HepG2 (cell line): ENCODE results near the gene SNIP1. TPM values are rescaled to one million over a fixed set of nuclear protein-coding genes. Genes with fewer than 3 reads are reported as not detected.
A peak's percentile ranks its signal among the peaks of the same experiment; 100 is the strongest.

Experiments used
- ARNT ChIP-seq: fragments of 450-650 bp; IDR thresholded peaks from 2 replicates; pipeline ENCODE4 v1.6.1; 2017
- GMEB1 ChIP-seq: sonication (generic); formaldehyde crosslinking; IDR thresholded peaks from 2 replicates; pipeline ENCODE4 v1.5.1; 2020; ENCODE audit warnings: missing genetic modification reagents, mild to moderate bottlenecking, borderline replicate concordance
- HDAC1 ChIP-seq: sonication (generic); formaldehyde crosslinking; IDR thresholded peaks from 2 replicates; pipeline ENCODE4 v1.5.1; 2020; ENCODE audit warnings: mild to moderate bottlenecking, missing genetic modification reagents
- IRF1 ChIP-seq: sonication (generic); formaldehyde crosslinking; IDR thresholded peaks from 2 replicates; pipeline ENCODE4 v1.4.0; 2020; ENCODE audit warnings: low read depth, mild to moderate bottlenecking, missing genetic modification reagents
- KDM5A ChIP-seq: fragments of 200-600 bp; sonication (generic); IDR thresholded peaks from 2 replicates; pipeline ENCODE4 v1.7.0; 2018; ENCODE audit warnings: antibody characterized with exemption, mild to moderate bottlenecking, low read length, borderline replicate concordance
- KDM5B ChIP-seq: sonication (generic); formaldehyde crosslinking; IDR thresholded peaks from 2 replicates; pipeline ENCODE4 v1.4.0; 2020; ENCODE audit warnings: missing genetic modification reagents, mild to moderate bottlenecking, borderline replicate concordance
- NFRKB ChIP-seq: fragments of 450-650 bp; IDR thresholded peaks from 2 replicates; pipeline ENCODE4 v1.6.1; 2017
- NONO ChIP-seq, 2 experiments: fragments of 450-650 bp in 1 of 2; sonication (generic) in 1 of 2; formaldehyde crosslinking in 1 of 2; IDR thresholded peaks in 1 of 2; conservative IDR thresholded peaks in 1 of 2; 2 replicates each; pipeline versions ENCODE4 v1.6.1 to v1.8.0; 2017 to 2022; ENCODE audit warnings: mild to moderate bottlenecking in 1 of 2, missing genetic modification reagents in 1 of 2, moderate library complexity in 1 of 2
- ONECUT2 ChIP-seq: sonication (generic); formaldehyde crosslinking; IDR thresholded peaks from 2 replicates; pipeline ENCODE4 v1.4.0; 2020; ENCODE audit warnings: missing genetic modification reagents
- PATZ1 ChIP-seq: sonication (generic); formaldehyde crosslinking; IDR thresholded peaks from 2 replicates; pipeline ENCODE4 v1.4.0; 2020; ENCODE audit warnings: missing genetic modification reagents
- SATB2 ChIP-seq: sonication (generic); formaldehyde crosslinking; IDR thresholded peaks from 2 replicates; pipeline ENCODE4 v1.5.0; 2020; ENCODE audit warnings: missing genetic modification reagents
- SMARCE1 ChIP-seq: fragments of 450-650 bp; IDR thresholded peaks from 2 replicates; pipeline ENCODE4 v1.6.1; 2017; ENCODE audit warnings: borderline replicate concordance
- SNAPC2 ChIP-seq: sonication (generic); formaldehyde crosslinking; IDR thresholded peaks from 2 replicates; pipeline ENCODE4 v1.8.1; 2022; ENCODE audit warnings: mild to moderate bottlenecking, missing genetic modification reagents
- THRA ChIP-seq: sonication (generic); formaldehyde crosslinking; IDR thresholded peaks from 2 replicates; pipeline ENCODE4 v1.4.0; 2020; ENCODE audit warnings: missing genetic modification reagents, borderline replicate concordance
- ZBTB43 ChIP-seq: sonication (generic); formaldehyde crosslinking; conservative IDR thresholded peaks from 2 replicates; pipeline ENCODE4 v1.4.0; 2020; ENCODE audit warnings: missing genetic modification reagents
- ZBTB7B ChIP-seq: sonication (generic); formaldehyde crosslinking; IDR thresholded peaks from 2 replicates; pipeline ENCODE4 v1.4.0; 2020; ENCODE audit warnings: missing genetic modification reagents
- ZNF235 ChIP-seq: sonication (generic); formaldehyde crosslinking; IDR thresholded peaks from 2 replicates; pipeline ENCODE4 v1.8.1; 2023; ENCODE audit warnings: mild to moderate bottlenecking, missing genetic modification reagents, borderline replicate concordance
- ZSCAN29 ChIP-seq: sonication (generic); formaldehyde crosslinking; conservative IDR thresholded peaks from 2 replicates; pipeline ENCODE4 v1.4.0; 2020; ENCODE audit warnings: mild to moderate bottlenecking, missing genetic modification reagents
- ZSCAN31 ChIP-seq: sonication (generic); formaldehyde crosslinking; IDR thresholded peaks from 2 replicates; pipeline ENCODE4 v1.5.0; 2020; ENCODE audit warnings: low read depth, mild to moderate bottlenecking, missing genetic modification reagents
- polyA plus RNA-seq, 8 experiments: library from polyadenylated mRNA; depleted of rRNA in 3 of 8; stranded (reverse) in 7 of 8; unstranded in 1 of 8; fragments of >200 nt; fragmentation: Illumina TruSeq in 4 of 8; extraction: Trizol in 4 of 8; gene quantifications; 2 replicates each; pipeline versions ENCODE4 v1.2.1 to v1.2.3, GENCODE V29; 2011 to 2016; ENCODE audit warnings: low read depth in 4 of 8, missing spikeins in 1 of 8, mixed read lengths in 1 of 8; ENCODE audit not compliant: insufficient read depth in 1 of 8
- total RNA-seq, 5 experiments: library from RNA; depleted of rRNA; stranded (reverse); fragments of >200 nt; fragmentation: Illumina TruSeq; extraction: Trizol; gene quantifications; 2 replicates each; pipeline ENCODE4 v1.2.3, GENCODE V29; 2016; ENCODE audit warnings: low read depth in 1 of 5

Gene SNIP1
- total and polyA plus RNA-seq, 2 of the 13 experiments (the other 11 are each of a cell fraction or from before 2014, with no cell fraction given), result 5.5 to 11.2 TPM

GRCh38 chr1:37553927-37554808 is at the start of gene SNIP1 (continued):
- TF ChIP-seq ZBTB43 (CRISPR knock-in tag), result no peak
- TF ChIP-seq ARNT, result no peak
- 0 out of 2 replicates have a peak, but pooled peaks have one; percentile 63 for TF ChIP-seq ZNF235 (CRISPR knock-in tag)
- no peak for TF ChIP-seq ZSCAN31 (CRISPR knock-in tag)
- TF ChIP-seq PATZ1 (CRISPR knock-in tag), result no peak
- no peak for TF ChIP-seq ZSCAN29 (CRISPR knock-in tag)
- 0 out of 2 replicates have a peak, but pooled peaks have one; percentile 53 for TF ChIP-seq SATB2 (CRISPR knock-in tag)
- no peak for TF ChIP-seq IRF1
- no peak for TF ChIP-seq SNAPC2 (CRISPR knock-in tag)
- TF ChIP-seq NFRKB, result no peak
- TF ChIP-seq ZBTB7B (CRISPR knock-in tag), result no peak
- TF ChIP-seq ONECUT2, result no peak
- TF ChIP-seq SMARCE1, result no peak
- peak; percentile 84 for TF ChIP-seq KDM5B (CRISPR knock-in tag)
- TF ChIP-seq HDAC1 (CRISPR knock-in tag), result peak; percentile 96
- TF ChIP-seq THRA (CRISPR knock-in tag), result peak; percentile 66; the same call in 1 of the 2 replicates
- peak; percentile 95 for TF ChIP-seq KDM5A
- TF ChIP-seq NONO (IDR thresholded peaks at IDR 0.05), result no peak
- peak; percentile 61 for TF ChIP-seq NONO (CRISPR knock-in tag; conservative IDR thresholded peaks at IDR 0.05)
- peak; percentile 71; the same call in 1 of the 2 replicates for TF ChIP-seq GMEB1 (CRISPR knock-in tag)
